ENCODE measurements around the gene LOC101059915.
"Not testable (repeated sequence)": the region's sequence is repeated elsewhere in the genome, so short reads cannot be mapped to it uniquely, and the experiment has no call there.

LOC101059915 gene

GRCh38 chrX:71637848-71638247 lies 29.5 kb upstream of the LOC101059915 start:
- no peaks in the 10 kb centered on the region for H3K36me3 Mint-ChIP-seq (ENCODE audit: low read depth)
- no peak overlapping the region for H3K27ac ChIP-seq (ENCODE audit: low read depth, low read length)
- H3K27me3 Mint-ChIP-seq (ENCODE audit: insufficient read depth), result no peaks in the 10 kb centered on the region
- TF ChIP-seq CTCF (conservative IDR thresholded peaks at IDR 0.05), result no peak
- no peak overlapping the region for H3K4me3 Mint-ChIP-seq
- H3K27me3 ChIP-seq (ENCODE audit: control insufficient read depth, insufficient read depth, low read length, poor library complexity, severe bottlenecking), result no peaks in the 10 kb centered on the region
- no peak overlapping the region for H3K27ac Mint-ChIP-seq
- peaks cover 38% of the 10 kb centered on the region for H3K9me3 Mint-ChIP-seq
- no peaks in the 10 kb centered on the region for H3K36me3 ChIP-seq (ENCODE audit: control insufficient read depth, insufficient read depth, low read length)
- DNase-seq, result no peak
- no peak overlapping the region for H3K9ac ChIP-seq (ENCODE audit: extremely low read depth, low read length, poor library complexity, severe bottlenecking)
- H3K4me1 Mint-ChIP-seq, result peaks cover under 1% of the 10 kb centered on the region
- H3K9me3 ChIP-seq (ENCODE audit: control insufficient read depth, low read length), result no peaks in the 10 kb centered on the region
- H3K4me3 ChIP-seq (ENCODE audit: low read length), result no peak overlapping the region
- 95 to 100% methylated on average over 1 to 3 of the region's 4 CpGs for WGBS, 2 experiments (ENCODE audit: insufficient coverage in 1 of 2, insufficient read length in 1 of 2)
- no peaks in the 10 kb centered on the region for H3K4me1 ChIP-seq (ENCODE audit: control insufficient read depth, insufficient read depth, low read length)

- no peaks in the 10 kb centered on the region for H3K36me3 Mint-ChIP-seq (ENCODE audit: low read depth)
- Histone ChIP-seq H3K4me3 (ENCODE audit: low read length) (no peak overlapping the region), H3K4me1 (ENCODE audit: control insufficient read depth, insufficient read depth, low read length) (no peaks in the 10 kb centered on the region), H3K27me3 (ENCODE audit: control insufficient read depth, insufficient read depth, low read length, poor library complexity, severe bottlenecking) (no peaks in the 10 kb centered on the region), H3K27ac (ENCODE audit: low read depth, low read length) (no peak overlapping the region), H3K36me3 (ENCODE audit: control insufficient read depth, insufficient read depth, low read length) (no peaks in the 10 kb centered on the region), H3K9ac (ENCODE audit: extremely low read depth, low read length, poor library complexity, severe bottlenecking) (no peak overlapping the region), H3K9me3 (ENCODE audit: control insufficient read depth, low read length) (no peaks in the 10 kb centered on the region)
- 88 to 100% methylated on average over 3 to 4 of the region's 4 CpGs for WGBS, 2 experiments (ENCODE audit: insufficient coverage in 1 of 2, insufficient read length in 1 of 2)
- H3K27ac Mint-ChIP-seq, result no peak overlapping the region
- no peak for DNase-seq
- no peaks in the 10 kb centered on the region for H3K4me1 Mint-ChIP-seq
- H3K4me3 Mint-ChIP-seq, result no peak overlapping the region
- TF ChIP-seq CTCF (conservative IDR thresholded peaks at IDR 0.05), result no peak
- H3K27me3 Mint-ChIP-seq (ENCODE audit: insufficient read depth), result no peaks in the 10 kb centered on the region
- H3K9me3 Mint-ChIP-seq, result peaks cover 39% of the 10 kb centered on the region
These were observed 28.9 kb upstream of the LOC101059915 start for GRCh38 chrX:71638409-71638808.

- no peak overlapping the region for H3K9ac ChIP-seq (ENCODE audit: extremely low read depth, low read length, poor library complexity, severe bottlenecking)
- H3K4me3 ChIP-seq (ENCODE audit: low read length), result no peak overlapping the region
- no peaks in the 10 kb centered on the region for H3K27me3 ChIP-seq (ENCODE audit: control insufficient read depth, insufficient read depth, low read length, poor library complexity, severe bottlenecking)
- no peaks in the 10 kb centered on the region for H3K4me1 ChIP-seq (ENCODE audit: control insufficient read depth, insufficient read depth, low read length)
- H3K36me3 Mint-ChIP-seq (ENCODE audit: low read depth), result no peaks in the 10 kb centered on the region
- no peaks in the 10 kb centered on the region for H3K27me3 Mint-ChIP-seq (ENCODE audit: insufficient read depth)
- H3K4me3 Mint-ChIP-seq, result no peak overlapping the region
- no peaks in the 10 kb centered on the region for H3K9me3 ChIP-seq (ENCODE audit: control insufficient read depth, low read length)
- peaks cover 38% of the 10 kb centered on the region for H3K9me3 Mint-ChIP-seq
- no peak overlapping the region for H3K27ac ChIP-seq (ENCODE audit: low read depth, low read length)
- TF ChIP-seq CTCF (conservative IDR thresholded peaks at IDR 0.05), result no peak
- 80 to 89% methylated on average over 1 to 4 of the region's 4 CpGs for WGBS, 2 experiments (ENCODE audit: insufficient coverage in 1 of 2, insufficient read length in 1 of 2)
- H3K4me1 Mint-ChIP-seq, result no peaks in the 10 kb centered on the region
- no peak overlapping the region for H3K27ac Mint-ChIP-seq
- no peak for DNase-seq
- H3K36me3 ChIP-seq (ENCODE audit: control insufficient read depth, insufficient read depth, low read length), result no peaks in the 10 kb centered on the region
These were observed 27.3 kb upstream of the LOC101059915 start for GRCh38 chrX:71640002-71640401.

- not testable (repeated sequence) for H3K27ac Mint-ChIP-seq; H3K9ac ChIP-seq (ENCODE audit: extremely low read depth, low read length, poor library complexity, severe bottlenecking); H3K36me3 ChIP-seq (ENCODE audit: control insufficient read depth, insufficient read depth, low read length); H3K4me3 Mint-ChIP-seq; H3K27me3 ChIP-seq (ENCODE audit: control insufficient read depth, insufficient read depth, low read length, poor library complexity, severe bottlenecking); H3K4me1 ChIP-seq (ENCODE audit: control insufficient read depth, insufficient read depth, low read length); H3K4me3 ChIP-seq (ENCODE audit: low read length); H3K27ac ChIP-seq (ENCODE audit: low read depth, low read length); H3K36me3 Mint-ChIP-seq (ENCODE audit: low read depth); H3K27me3 Mint-ChIP-seq (ENCODE audit: insufficient read depth); H3K9me3 ChIP-seq (ENCODE audit: control insufficient read depth, low read length); H3K4me1 Mint-ChIP-seq; DNase-seq
- peaks cover 62% of the 10 kb centered on the region for H3K9me3 Mint-ChIP-seq
- 94 to 100% methylated on average over 1 to 2 of the region's 6 CpGs for WGBS, 2 experiments (ENCODE audit: insufficient coverage in 1 of 2, insufficient read length in 1 of 2)
These were observed 22.9 kb upstream of the LOC101059915 start for GRCh38 chrX:71644406-71644805.
